Neural progenitor cell (in vitro differentiated cells): Measurements from ENCODE around the gene ZHX3. TPM values are rescaled to one million over a fixed set of nuclear protein-coding genes. Genes with fewer than 3 reads are reported as not detected.

Experiments used
- DNase-seq: peaks from one replicate; pipeline ENCODE4 v3.0.0-alpha.2; 2016; ENCODE audit warnings: low spot score
- H2AFZ ChIP-seq: fragments of 200-600 bp; sonication (generic); replicated peaks from 2 replicates; pipeline ENCODE4 v1.6.1; 2016; ENCODE audit warnings: antibody characterized with exemption
- H3F3A ChIP-seq: fragments of 200-600 bp; sonication (generic); 2 replicates; pipeline ENCODE4 v1.6.1; 2016; ENCODE audit warnings: antibody characterized with exemption, low read depth
- H3K27ac ChIP-seq: fragments of 200-600 bp; sonication (generic); 2 replicates; pipeline ENCODE4 v1.5.1; 2016; ENCODE audit warnings: mild to moderate bottlenecking
- H3K27me3 ChIP-seq: fragments of 200-600 bp; sonication (generic); 2 replicates; pipeline ENCODE4 v1.6.1; 2016; ENCODE audit warnings: mild to moderate bottlenecking, moderate library complexity
- H3K36me3 ChIP-seq: fragments of 200-600 bp; sonication (generic); 2 replicates; pipeline ENCODE4 v1.5.1; 2016
- H3K4me1 ChIP-seq: fragments of 200-600 bp; sonication (generic); 2 replicates; pipeline ENCODE4 v1.6.1; 2016; ENCODE audit warnings: mixed run types
- H3K4me2 ChIP-seq: fragments of 200-600 bp; sonication (generic); 2 replicates; pipeline ENCODE4 v1.6.1; 2016
- H3K4me3 ChIP-seq: fragments of 200-600 bp; sonication (generic); 2 replicates; pipeline ENCODE4 v1.5.1; 2016
- H3K79me2 ChIP-seq: fragments of 200-600 bp; sonication (generic); 2 replicates; pipeline ENCODE4 v1.6.1; 2016; ENCODE audit warnings: low read depth
- H3K9ac ChIP-seq: fragments of 200-600 bp; sonication (generic); 2 replicates; pipeline ENCODE4 v1.6.1; 2016
- H3K9me3 ChIP-seq: fragments of 200-600 bp; sonication (generic); 2 replicates; pipeline ENCODE4 v1.5.1; 2016; ENCODE audit warnings: low read depth
- H4K20me1 ChIP-seq: fragments of 200-600 bp; sonication (generic); 2 replicates; pipeline ENCODE4 v1.6.1; 2016; ENCODE audit warnings: low read depth
- H3K27ac Mint-ChIP-seq: 3 replicates; pipeline ENCODE4 v1.8.0; 2021; ENCODE audit warnings: mixed read lengths
- H3K27me3 Mint-ChIP-seq: 2 replicates; pipeline ENCODE4 v1.8.0; 2022; ENCODE audit warnings: low read depth, mild to moderate bottlenecking, inconsistent platforms, moderate library complexity, mixed read lengths; ENCODE audit not compliant: insufficient read depth
- H3K36me3 Mint-ChIP-seq: 3 replicates; pipeline ENCODE4 v1.8.0; 2021; ENCODE audit warnings: mixed read lengths
- H3K4me1 Mint-ChIP-seq: 3 replicates; pipeline ENCODE4 v1.8.0; 2021; ENCODE audit warnings: mixed read lengths
- H3K4me3 Mint-ChIP-seq: 3 replicates; pipeline ENCODE4 v1.8.0; 2021; ENCODE audit warnings: mild to moderate bottlenecking, moderate library complexity, mixed read lengths
- H3K9me3 Mint-ChIP-seq: 3 replicates; pipeline ENCODE4 v1.8.0; 2020; ENCODE audit warnings: mixed read lengths
- EZH2 ChIP-seq: fragments of 200-600 bp; sonication (generic); IDR thresholded peaks from 2 replicates; pipeline ENCODE4 v1.6.1; 2017; ENCODE audit warnings: antibody characterized with exemption, mild to moderate bottlenecking, moderate library complexity
- EZH2phosphoT487 ChIP-seq: fragments of 200-600 bp; sonication (generic); IDR thresholded peaks from 2 replicates; pipeline ENCODE4 v1.6.1; 2017; ENCODE audit warnings: antibody characterized with exemption
- total RNA-seq: library from RNA; depleted of rRNA; stranded (reverse); fragments of >200 nt; gene quantifications from 2 replicates; pipeline ENCODE4 v1.2.3, GENCODE V29; 2015; ENCODE audit warnings: low replicate concordance
- TF ChIP-seq, protein P1 (sequence below): fragments of 200-600 bp; sonication (generic); IDR thresholded peaks from 2 replicates; pipeline ENCODE4 v1.5.1; 2017; ENCODE audit warnings: antibody characterized with exemption, mild to moderate bottlenecking

The ZHX3 gene
- total RNA-seq, 1 donor from 2014 or later, result 6.8 TPM

DNA sequence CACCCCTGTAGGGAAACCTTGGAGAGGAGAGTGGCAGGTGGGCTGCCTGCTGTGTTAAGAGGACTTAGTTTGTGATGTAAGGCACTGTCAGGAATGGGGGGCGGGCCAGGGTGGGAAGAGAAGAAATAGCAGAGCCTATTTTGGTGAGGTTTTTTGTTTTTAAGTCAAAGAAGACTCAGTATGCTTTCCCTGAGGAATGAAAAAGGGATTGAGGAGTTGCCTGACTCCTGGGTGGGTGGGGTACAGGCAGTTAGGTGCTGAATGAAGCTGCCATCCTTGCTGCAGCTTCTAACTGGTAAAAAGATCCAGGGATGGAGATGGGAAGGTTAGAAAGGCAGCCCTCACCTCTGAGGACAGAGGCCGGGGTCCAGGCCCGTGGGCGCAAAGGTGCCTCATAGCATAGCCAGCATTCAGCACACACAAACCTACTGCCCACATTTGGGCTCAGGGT is 142.3 kb downstream of the ZHX3 start:
- no peak overlapping the region for H3K9ac ChIP-seq
- no peaks in the 10 kb centered on the region for H3K36me3 ChIP-seq
- H3K27ac ChIP-seq, result peak overlapping the region; percentile 89
- Mint-ChIP-seq H3K36me3 (peaks cover 56% of the 10 kb centered on the region), H3K4me1 (peaks cover 21% of the 10 kb centered on the region), H3K9me3 (peaks cover 2% of the 10 kb centered on the region), H3K27me3 (peaks cover 2% of the 10 kb centered on the region), H3K27ac (no peak overlapping the region), H3K4me3 (no peak overlapping the region)
- DNase-seq, result no peak
- peaks cover 33% of the 10 kb centered on the region for H4K20me1 ChIP-seq
- H3K27me3 ChIP-seq, result no peaks in the 10 kb centered on the region
- peak overlapping the region; percentile 51 for H3K4me2 ChIP-seq
- peaks cover 66% of the 10 kb centered on the region for H3F3A ChIP-seq
- TF ChIP-seq, protein P1, sequence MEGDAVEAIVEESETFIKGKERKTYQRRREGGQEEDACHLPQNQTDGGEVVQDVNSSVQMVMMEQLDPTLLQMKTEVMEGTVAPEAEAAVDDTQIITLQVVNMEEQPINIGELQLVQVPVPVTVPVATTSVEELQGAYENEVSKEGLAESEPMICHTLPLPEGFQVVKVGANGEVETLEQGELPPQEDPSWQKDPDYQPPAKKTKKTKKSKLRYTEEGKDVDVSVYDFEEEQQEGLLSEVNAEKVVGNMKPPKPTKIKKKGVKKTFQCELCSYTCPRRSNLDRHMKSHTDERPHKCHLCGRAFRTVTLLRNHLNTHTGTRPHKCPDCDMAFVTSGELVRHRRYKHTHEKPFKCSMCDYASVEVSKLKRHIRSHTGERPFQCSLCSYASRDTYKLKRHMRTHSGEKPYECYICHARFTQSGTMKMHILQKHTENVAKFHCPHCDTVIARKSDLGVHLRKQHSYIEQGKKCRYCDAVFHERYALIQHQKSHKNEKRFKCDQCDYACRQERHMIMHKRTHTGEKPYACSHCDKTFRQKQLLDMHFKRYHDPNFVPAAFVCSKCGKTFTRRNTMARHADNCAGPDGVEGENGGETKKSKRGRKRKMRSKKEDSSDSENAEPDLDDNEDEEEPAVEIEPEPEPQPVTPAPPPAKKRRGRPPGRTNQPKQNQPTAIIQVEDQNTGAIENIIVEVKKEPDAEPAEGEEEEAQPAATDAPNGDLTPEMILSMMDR, result no peak
- TF ChIP-seq EZH2, result no peak
- TF ChIP-seq EZH2phosphoT487, result no peak
- H3K79me2 ChIP-seq, result no peaks in the 10 kb centered on the region
- H3K9me3 ChIP-seq, result no peaks in the 10 kb centered on the region
- H2AFZ ChIP-seq, result no peak overlapping the region
- peaks cover 40% of the 10 kb centered on the region for H3K4me1 ChIP-seq
- no peak overlapping the region for H3K4me3 ChIP-seq

DNA sequence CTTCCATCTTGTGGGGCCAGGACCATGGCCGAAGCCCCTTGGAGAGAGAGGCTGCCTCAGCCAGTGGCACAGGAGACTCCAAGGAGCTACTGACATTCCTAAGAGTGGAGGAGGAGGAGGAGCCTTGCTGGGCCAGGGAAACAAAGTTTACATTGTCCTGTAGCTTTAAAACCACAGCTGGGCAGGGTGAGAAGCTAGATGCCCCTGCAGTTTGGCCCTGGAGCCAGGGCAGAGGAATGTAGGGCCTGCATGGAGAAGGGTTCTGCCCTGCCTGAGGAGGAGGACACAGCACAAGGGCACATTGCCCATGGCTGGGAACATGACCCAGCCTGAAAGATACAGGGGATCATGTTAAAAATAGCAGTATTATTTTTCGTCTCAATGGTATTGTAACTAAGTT is 142.7 kb downstream of the ZHX3 start:
- H3K36me3 Mint-ChIP-seq, result peaks cover 56% of the 10 kb centered on the region
- peak overlapping the region; percentile 83 for H3K27ac Mint-ChIP-seq
- peaks cover 40% of the 10 kb centered on the region for H3K4me1 ChIP-seq

DNA sequence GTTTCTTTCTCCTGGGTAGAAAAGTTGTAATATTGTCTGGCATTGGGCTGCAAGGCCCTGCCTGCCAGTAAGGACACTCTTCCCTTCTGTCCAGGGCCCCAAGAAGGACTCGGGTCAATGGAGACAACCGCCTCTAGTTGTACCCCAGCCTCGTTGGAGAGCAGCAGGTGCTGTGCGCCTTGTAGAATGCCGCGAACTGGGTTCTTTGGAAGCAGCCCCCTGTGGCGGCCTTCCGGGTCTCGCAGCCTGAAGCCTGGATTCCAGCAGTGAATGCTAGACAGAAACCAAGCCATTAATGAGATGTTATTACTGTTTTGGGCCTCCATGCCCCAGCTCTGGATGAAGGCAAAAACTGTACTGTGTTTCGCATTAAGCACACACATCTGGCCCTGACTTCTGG is 143.2 kb downstream of the ZHX3 start:
- no peak overlapping the region for H3K4me3 ChIP-seq
- peaks cover 40% of the 10 kb centered on the region for H3K4me1 ChIP-seq
- H3K4me1 Mint-ChIP-seq, result peaks cover 19% of the 10 kb centered on the region
- H3K4me2 ChIP-seq, result peak overlapping the region; percentile 51
- H3K27ac Mint-ChIP-seq, result peak overlapping the region; percentile 83
- H3K27me3 ChIP-seq, result no peaks in the 10 kb centered on the region
- H2AFZ ChIP-seq, result no peak overlapping the region
- H3K27ac ChIP-seq, result peak overlapping the region; percentile 89
- H3K9ac ChIP-seq, result no peak overlapping the region
- peaks cover 56% of the 10 kb centered on the region for H3K36me3 Mint-ChIP-seq
- H3K9me3 ChIP-seq, result no peaks in the 10 kb centered on the region
- no peaks in the 10 kb centered on the region for H3K79me2 ChIP-seq
- peaks cover 33% of the 10 kb centered on the region for H4K20me1 ChIP-seq
- DNase-seq, result no peak
- H3K9me3 Mint-ChIP-seq, result no peaks in the 10 kb centered on the region
- TF ChIP-seq EZH2 (no peak), EZH2phosphoT487 (no peak)
- TF ChIP-seq, protein P1, result no peak
- H3K4me3 Mint-ChIP-seq, result no peak overlapping the region
- peaks cover 61% of the 10 kb centered on the region for H3F3A ChIP-seq
- no peaks in the 10 kb centered on the region for H3K36me3 ChIP-seq
- no peaks in the 10 kb centered on the region for H3K27me3 Mint-ChIP-seq

More for the DNA sequence above, 142.7 kb downstream of the ZHX3 start:
- H3K9me3 Mint-ChIP-seq, result peaks cover 1% of the 10 kb centered on the region
- Histone ChIP-seq H3K79me2 (no peaks in the 10 kb centered on the region), H4K20me1 (peaks cover 33% of the 10 kb centered on the region), H3K9me3 (no peaks in the 10 kb centered on the region), H3F3A (peaks cover 62% of the 10 kb centered on the region), H3K27ac (peak overlapping the region; percentile 89), H3K4me2 (peak overlapping the region; percentile 51), H3K36me3 (no peaks in the 10 kb centered on the region), H3K4me3 (no peak overlapping the region), H2AFZ (no peak overlapping the region), H3K27me3 (no peaks in the 10 kb centered on the region), H3K9ac (no peak overlapping the region)
- H3K4me3 Mint-ChIP-seq, result no peak overlapping the region
- H3K4me1 Mint-ChIP-seq, result peaks cover 20% of the 10 kb centered on the region
- peak; percentile 34 for DNase-seq
- TF ChIP-seq EZH2 (no peak), EZH2phosphoT487 (no peak)
- TF ChIP-seq, protein P1, result no peak
- peaks cover 2% of the 10 kb centered on the region for H3K27me3 Mint-ChIP-seq
